ENCODE results near the gene EZR.

EZR gene

GRCh38 chr6:158756126-158756525 is 63.0 kb downstream of the EZR start:
- no peak for TF ChIP-seq CTCF (conservative IDR thresholded peaks at IDR 0.05; ENCODE audit: low read depth, low read length)
- H3K4me3 ChIP-seq (ENCODE audit: low read depth, low read length), result no peak overlapping the region
- DNase-seq (ENCODE audit: low read depth), result no peak

- TF ChIP-seq CTCF (conservative IDR thresholded peaks at IDR 0.05; ENCODE audit: low read depth, low read length), result no peak
- no peak for DNase-seq (ENCODE audit: low read depth)
- H3K4me3 ChIP-seq (ENCODE audit: low read depth, low read length), result no peak overlapping the region
These were observed 63.5 kb downstream of the EZR start for GRCh38 chr6:158755636-158756035.

GRCh38 chr6:158754738-158755137 is 64.4 kb downstream of the EZR start:
- DNase-seq (ENCODE audit: low read depth), result no peak
- H3K4me3 ChIP-seq (ENCODE audit: low read depth, low read length), result no peak overlapping the region
- TF ChIP-seq CTCF (conservative IDR thresholded peaks at IDR 0.05; ENCODE audit: low read depth, low read length), result no peak

GRCh38 chr6:158753811-158754210 is 65.4 kb downstream of the EZR start:
- DNase-seq (ENCODE audit: low read depth), result no peak
- no peak for TF ChIP-seq CTCF (conservative IDR thresholded peaks at IDR 0.05; ENCODE audit: low read depth, low read length)
- H3K4me3 ChIP-seq (ENCODE audit: low read depth, low read length), result no peak overlapping the region

- no peak for DNase-seq (ENCODE audit: low read depth)
- H3K4me3 ChIP-seq (ENCODE audit: low read depth, low read length), result no peak overlapping the region
- peak; percentile 17 for TF ChIP-seq CTCF (conservative IDR thresholded peaks at IDR 0.05; ENCODE audit: low read depth, low read length)
These were observed 66.6 kb downstream of the EZR start for GRCh38 chr6:158752613-158753012.

- no peak for DNase-seq (ENCODE audit: low read depth)
- no peak for TF ChIP-seq CTCF (conservative IDR thresholded peaks at IDR 0.05; ENCODE audit: low read depth, low read length)
These were observed 67.2 kb downstream of the EZR start for GRCh38 chr6:158751921-158752320.

GRCh38 chr6:158751224-158751623 is 67.9 kb downstream of the EZR start:
- H3K4me3 ChIP-seq (ENCODE audit: low read depth, low read length), result no peak overlapping the region
- no peak for DNase-seq (ENCODE audit: low read depth)
- no peak for TF ChIP-seq CTCF (conservative IDR thresholded peaks at IDR 0.05; ENCODE audit: low read depth, low read length)

More at GRCh38 chr6:158751921-158752320, 67.2 kb downstream of the EZR start:
- no peak overlapping the region for H3K4me3 ChIP-seq (ENCODE audit: low read depth, low read length)

All from choroid plexus epithelial cell (primary cell).